Aorta (tissue), 5 donors: ENCODE data around the gene GGTLC3. TPM values are rescaled to one million over a fixed set of nuclear protein-coding genes. Genes with fewer than 3 reads are reported as not detected.
A peak's percentile ranks its signal among the peaks of the same experiment; 100 is the strongest.
"Not testable (repeated sequence)": the region's sequence is repeated elsewhere in the genome, so short reads cannot be mapped to it uniquely, and the experiment has no call there.

ENCODE experiments used
- ATAC-seq: fragments of 200-7000 bp; cut with Tn5 transposase; one replicate; pipeline ENCODE4 v1.9.1; 2022; ENCODE audit warnings: moderate library complexity; ENCODE audit not compliant: low FRiP score
- DNase-seq, 2 donors: peaks; one replicate each; pipeline ENCODE4 v3.0.0-alpha.2; 2020
- H3K27ac ChIP-seq, 2 donors: one replicate each; pipeline ENCODE4 v1.5.1; 2013; ENCODE audit warnings: low read length in 2 of 2, mild to moderate bottlenecking in 2 of 2, moderate library complexity in 2 of 2, control low read depth in 1 of 2, inconsistent platforms in 1 of 2, low read depth in 1 of 2
- H3K27me3 ChIP-seq, 2 donors: one replicate each; pipeline ENCODE4 v1.6.1; 2013; ENCODE audit warnings: control low read depth in 1 of 2, low read length in 1 of 2, mild to moderate bottlenecking in 1 of 2, moderate library complexity in 1 of 2; ENCODE audit not compliant: insufficient read depth in 2 of 2, control insufficient read depth in 1 of 2
- H3K36me3 ChIP-seq, 2 donors: one replicate each; pipeline ENCODE4 v1.6.1; 2013; ENCODE audit warnings: control low read depth in 1 of 2, low read length in 1 of 2, mild to moderate bottlenecking in 1 of 2; ENCODE audit not compliant: insufficient read depth in 2 of 2, control insufficient read depth in 1 of 2
- H3K4me1 ChIP-seq, 2 donors: one replicate each; pipeline ENCODE4 v1.6.1; 2013; ENCODE audit warnings: low read length in 2 of 2, control low read depth in 1 of 2, mild to moderate bottlenecking in 1 of 2, moderate library complexity in 1 of 2; ENCODE audit not compliant: insufficient read depth in 2 of 2, control insufficient read depth in 1 of 2
- H3K4me3 ChIP-seq, 2 donors: one replicate each; pipeline ENCODE4 v1.5.1; 2013; ENCODE audit warnings: low read length in 2 of 2, control low read depth in 1 of 2, mild to moderate bottlenecking in 1 of 2
- H3K9me3 ChIP-seq: one replicate; pipeline ENCODE4 v1.6.1; 2013; ENCODE audit warnings: mild to moderate bottlenecking, low read length; ENCODE audit not compliant: control insufficient read depth
- WGBS, 2 donors: extraction: QIAGEN DNeasy Blood & Tissue Kit; methylation state at CpG; one replicate each; pipeline ENCODE4 v1.1.7; 2013; 5-methylcytosine and 5-hydroxymethylcytosine counted together
- intact Hi-C, 2 donors: fragments of 100-400 bp; cut with DNase I; formaldehyde crosslinking; loops; one replicate each; pipeline versions ENCODE4 v1.14.2 to v1.15.0; 2022
- polyA plus RNA-seq, 2 donors: library from polyadenylated mRNA; stranded (reverse); fragments of 200-250 nt; gene quantifications; one replicate each; pipeline ENCODE4 v1.2.3, GENCODE V29; 2013
- total RNA-seq, 2 donors: library from RNA; stranded (reverse); fragmentation: NEBNext Ultra II Directional; extraction: Animal tissue kit (Norgen Biotek cat#: 25700); gene quantifications; one replicate each; pipeline ENCODE4 v1.2.1, GENCODE V29; 2021
- donor health status: healthy with polysubstance abuse.
- donor health status: Bipolar disorder and iron deficiency.
- donor health status: DM: no; HTN: no; CAD: no.
- donor health status: DM: no; HTN: no; CAD: no.
- donor health status: DM: yes; HTN: yes; CAD: no.

The GGTLC3 gene
- total and polyA plus RNA-seq, 4 donors: not detected

DNA sequence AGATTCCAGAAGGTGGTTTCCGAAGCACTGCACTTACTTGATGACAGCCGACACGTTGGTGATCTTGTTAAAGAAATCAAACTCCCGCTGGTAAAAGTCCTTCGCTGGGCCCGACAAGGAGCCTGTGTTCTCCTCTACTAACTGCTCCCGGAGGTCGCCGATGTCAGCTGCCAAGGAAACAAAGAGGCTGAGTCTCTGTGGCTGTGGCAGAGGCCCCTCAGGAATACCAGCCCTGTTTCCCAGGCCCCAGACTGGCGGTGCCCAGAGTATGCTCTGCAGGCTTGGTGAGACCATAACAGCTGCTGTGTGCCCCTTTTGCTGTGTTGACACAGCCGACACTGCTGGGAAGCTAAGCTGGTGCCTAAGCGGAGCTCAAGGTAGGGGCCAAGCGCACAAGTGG is 26.7 kb upstream of the GGTLC3 start:
- ATAC-seq, H3K4me3 ChIP-seq, H3K4me1 ChIP-seq, H3K27me3 ChIP-seq, intact Hi-C loops, H3K9me3 ChIP-seq, H3K27ac ChIP-seq, DNase-seq, H3K36me3 ChIP-seq: not testable (repeated sequence)
- WGBS, 2 donors: 90% methylated on average over 5 of the region's 13 CpGs; no CpG with 5 or more reads in 1 of the 2 donors

DNA sequence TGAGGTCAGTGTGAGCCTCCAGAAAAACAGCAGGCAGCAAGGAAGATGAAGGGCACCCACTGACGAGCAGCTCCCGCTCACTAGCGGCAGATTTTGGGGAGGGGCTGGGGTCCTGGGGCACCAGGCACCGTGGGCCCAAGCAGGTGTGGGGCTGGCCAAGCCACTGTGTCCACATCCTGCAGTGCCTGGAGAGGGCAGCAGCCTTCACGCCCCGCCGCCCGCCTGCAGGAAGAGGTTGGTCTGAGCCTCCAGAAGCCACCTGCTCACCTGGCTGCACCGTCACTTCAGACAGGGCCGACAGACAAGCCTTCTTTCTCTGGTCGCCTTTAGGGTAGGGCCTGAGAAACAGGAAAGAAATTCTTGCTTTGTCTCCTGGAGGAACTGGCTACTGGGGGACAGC is 25.4 kb upstream of the GGTLC3 start:
- H3K4me1 ChIP-seq, intact Hi-C loops, H3K27me3 ChIP-seq, H3K27ac ChIP-seq, DNase-seq, H3K36me3 ChIP-seq, ATAC-seq, H3K9me3 ChIP-seq, H3K4me3 ChIP-seq: not testable (repeated sequence)
- WGBS, 2 donors: no CpG with 5 or more reads among the region's 11 CpGs

DNA sequence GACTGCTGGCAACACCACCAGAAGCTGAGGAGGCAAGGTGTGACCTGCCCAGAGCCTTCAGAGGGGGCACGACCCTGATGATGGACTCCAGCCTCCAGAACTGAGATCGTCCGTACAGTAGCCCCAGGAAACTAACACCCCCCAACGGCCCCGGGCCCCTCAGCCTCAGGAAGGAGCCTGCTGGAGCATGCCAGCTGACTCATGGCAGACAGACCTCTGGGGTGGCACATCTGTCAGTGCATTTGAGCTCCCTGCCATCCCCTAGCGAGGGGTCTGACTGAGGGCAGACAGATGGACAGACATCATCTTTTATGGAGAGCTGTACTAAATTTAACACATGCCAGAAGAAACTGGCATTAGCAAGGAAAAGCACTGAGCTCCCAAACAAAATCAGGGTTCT is 22.0 kb upstream of the GGTLC3 start:
- intact Hi-C loops, H3K9me3 ChIP-seq, H3K36me3 ChIP-seq, DNase-seq, H3K4me1 ChIP-seq, ATAC-seq, H3K4me3 ChIP-seq, H3K27ac ChIP-seq, H3K27me3 ChIP-seq: not testable (repeated sequence)
- WGBS, 2 donors: 89% methylated on average over 4 to 5 of the region's 6 CpGs

DNA sequence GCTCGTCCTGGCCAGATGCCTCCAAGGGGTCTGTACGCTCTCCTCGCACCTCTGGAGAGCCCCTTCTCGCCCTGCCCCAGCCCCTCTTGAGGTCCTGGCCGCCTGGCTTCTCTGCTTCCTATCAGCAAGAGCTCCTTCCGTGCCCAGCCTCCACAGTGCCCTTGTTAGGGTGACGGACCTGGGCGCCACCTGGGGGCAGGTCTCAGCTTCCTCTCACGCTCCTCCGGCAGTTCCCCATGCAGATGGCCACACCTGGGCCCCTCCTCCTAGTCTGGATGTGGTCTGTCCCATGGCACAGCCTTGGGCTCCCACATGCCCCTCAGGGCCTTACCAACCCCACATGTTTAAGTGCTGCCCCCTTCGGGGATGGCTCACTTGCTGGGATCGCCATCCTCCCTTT is 16.4 kb upstream of the GGTLC3 start:
- 100% methylated on average over 2 of the region's 12 CpGs; no CpG with 5 or more reads in 1 of the 2 donors for WGBS, 2 donors
- H3K4me1 ChIP-seq, H3K9me3 ChIP-seq, intact Hi-C loops, H3K4me3 ChIP-seq, H3K36me3 ChIP-seq, H3K27me3 ChIP-seq, ATAC-seq, DNase-seq, H3K27ac ChIP-seq: not testable (repeated sequence)

DNA sequence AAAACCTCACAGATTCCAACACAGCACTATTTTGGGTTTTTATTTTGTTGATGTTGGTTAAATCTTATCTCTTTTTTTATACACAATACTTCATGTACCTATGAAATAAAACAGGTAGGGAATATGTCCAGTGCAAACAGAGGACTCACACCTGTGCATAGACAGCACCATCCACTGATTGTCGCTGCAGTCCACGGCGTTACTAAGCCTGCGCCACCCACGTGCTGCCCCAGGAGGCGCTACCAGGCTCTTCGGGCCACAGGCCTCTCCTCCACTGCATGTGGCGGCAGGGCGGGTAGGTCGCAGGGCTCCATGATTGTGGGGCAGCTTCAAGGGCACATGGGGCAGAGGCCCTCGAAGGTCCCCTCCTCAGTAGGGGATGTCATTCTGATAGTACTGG is 15.7 kb upstream of the GGTLC3 start:
- H3K36me3 ChIP-seq, H3K9me3 ChIP-seq, intact Hi-C loops, ATAC-seq, DNase-seq, H3K4me3 ChIP-seq, H3K4me1 ChIP-seq, H3K27me3 ChIP-seq, H3K27ac ChIP-seq: not testable (repeated sequence)
- no CpG with 5 or more reads among the region's 11 CpGs for WGBS, 2 donors

DNA sequence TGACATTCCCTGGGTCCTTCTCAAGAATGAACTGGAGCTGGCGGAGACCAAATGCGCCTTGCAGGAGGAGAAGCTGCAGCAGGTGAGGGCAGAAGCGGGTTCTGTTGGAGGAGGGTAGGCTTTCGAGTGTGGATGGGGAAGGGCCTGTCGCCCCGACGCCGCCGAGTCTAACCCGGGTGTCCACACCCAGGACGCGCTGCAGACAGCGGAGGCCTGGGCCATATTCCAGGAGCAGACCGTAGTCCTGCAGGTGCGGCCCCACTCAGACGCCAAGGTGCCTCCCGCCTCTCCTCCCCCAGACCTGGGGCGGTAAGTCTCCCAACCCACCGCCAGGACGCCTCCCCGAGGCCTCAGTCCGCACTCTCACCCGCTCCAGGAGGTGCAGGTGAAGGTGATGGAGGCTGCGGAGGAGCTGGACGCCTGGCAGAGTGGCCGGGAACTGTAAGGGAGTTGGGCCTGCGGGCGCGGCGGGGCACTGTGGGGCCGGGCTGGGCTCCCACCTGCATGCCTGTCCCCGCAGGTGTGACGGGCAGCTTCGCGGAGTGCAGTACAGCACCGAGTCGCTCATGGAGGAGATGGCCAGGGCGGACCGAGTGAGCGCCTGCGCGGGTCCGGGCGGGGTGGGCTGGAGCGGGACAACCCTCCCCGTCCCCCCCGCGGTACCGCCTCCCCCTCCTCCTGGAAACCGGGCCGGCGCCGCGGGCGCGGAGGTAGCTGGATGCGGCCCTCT is 11.6 kb upstream of the GGTLC3 start:
- 9% methylated on average over 10 of the region's 57 CpGs; no CpG with 5 or more reads in 1 of the 2 donors for WGBS, 2 donors
- intact Hi-C loops, H3K27ac ChIP-seq, H3K27me3 ChIP-seq, H3K9me3 ChIP-seq, H3K36me3 ChIP-seq, H3K4me1 ChIP-seq, H3K4me3 ChIP-seq, DNase-seq: not testable (repeated sequence)
- peak; percentile 57 for ATAC-seq

DNA sequence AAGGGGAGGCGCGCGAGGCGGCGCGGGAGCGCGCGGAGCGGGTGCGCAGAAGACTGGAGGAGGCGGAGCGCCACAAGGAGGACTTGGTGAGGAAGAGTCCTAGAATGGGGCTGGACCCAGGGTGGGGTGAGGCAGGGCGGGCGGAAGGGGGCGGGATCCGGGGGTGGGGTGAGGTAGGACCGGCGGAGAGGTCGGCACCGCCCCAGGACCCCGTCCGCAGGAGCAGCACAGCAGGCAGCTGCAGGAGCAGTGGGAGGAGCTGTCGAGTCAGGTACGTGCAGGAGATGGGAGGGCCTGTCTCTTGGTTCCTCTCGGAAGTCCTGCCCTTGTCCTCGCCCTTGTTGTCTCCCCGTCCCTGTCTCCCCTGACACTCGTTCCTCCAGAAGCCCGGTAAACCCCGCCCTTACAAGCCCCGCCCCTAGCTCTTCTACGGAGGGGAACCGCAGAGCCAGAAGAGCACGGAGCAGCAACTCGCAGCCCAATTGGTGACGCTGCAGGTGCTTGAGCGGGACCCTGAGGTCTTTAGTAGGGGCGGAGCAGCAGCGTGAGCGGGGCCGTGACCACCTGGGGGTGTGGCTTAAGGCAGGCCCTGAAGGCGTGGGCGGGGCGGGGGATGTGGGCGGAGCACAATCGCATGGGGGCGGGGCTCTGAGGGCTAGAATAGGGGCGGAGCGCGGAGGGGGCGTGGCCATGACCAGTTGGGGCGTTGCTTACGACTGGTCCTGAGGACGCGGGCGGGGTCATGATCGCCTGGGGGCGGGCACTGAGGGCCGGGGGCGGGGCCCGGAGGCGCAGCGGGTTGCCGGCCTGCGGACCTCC is 10.8 kb upstream of the GGTLC3 start:
- ATAC-seq (peak; percentile 99), DNase-seq (peak; percentile 82 to 91)
- H3K9me3 ChIP-seq, H3K4me3 ChIP-seq, H3K27ac ChIP-seq, H3K27me3 ChIP-seq, intact Hi-C loops, H3K4me1 ChIP-seq, H3K36me3 ChIP-seq: not testable (repeated sequence)
- 1% methylated on average over 25 of the region's 66 CpGs; no CpG with 5 or more reads in 1 of the 2 donors for WGBS, 2 donors

DNA sequence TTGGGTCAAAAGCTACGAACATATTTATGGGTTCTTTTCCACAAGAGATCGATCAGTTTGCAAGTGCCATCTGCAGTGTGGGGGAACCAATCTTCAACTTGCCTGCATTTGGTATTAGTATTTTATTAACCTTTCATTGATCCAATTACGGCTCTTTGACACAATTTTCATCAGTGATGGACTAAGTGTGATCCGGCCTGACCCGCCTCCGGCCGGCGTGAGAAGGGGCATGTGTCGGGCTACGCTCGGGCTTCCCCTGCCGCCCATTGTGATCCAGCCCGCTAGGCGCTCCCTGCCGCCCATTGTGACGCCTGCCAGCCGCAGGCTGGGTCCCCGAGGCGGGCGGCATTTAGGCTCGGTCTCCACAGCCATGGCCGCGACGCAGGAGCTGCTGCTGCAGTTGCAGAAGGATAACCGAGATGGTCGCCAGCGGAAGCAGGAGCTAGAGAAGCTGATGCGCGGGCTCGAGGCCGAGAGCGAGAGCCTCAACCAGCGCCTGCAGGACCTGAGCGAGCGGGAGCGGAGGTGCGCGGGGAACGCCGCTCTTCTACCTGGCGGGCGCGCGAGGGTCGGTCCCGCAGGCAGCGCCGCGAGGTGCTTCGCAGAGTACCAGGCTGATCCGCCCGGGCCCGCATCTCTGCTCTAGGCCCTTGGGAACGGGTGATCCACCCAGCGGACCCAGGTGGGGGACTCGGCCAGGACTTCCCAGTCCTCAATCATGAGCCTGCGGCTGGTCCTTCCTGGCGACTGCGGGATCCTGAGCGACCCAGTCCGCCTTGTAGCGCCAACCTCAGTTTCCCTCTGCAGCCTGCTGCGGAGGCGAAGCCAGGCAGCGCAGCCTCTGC is 10.0 kb upstream of the GGTLC3 start, which contains the start of gene TMEM191B:
Gene TMEM191B (plus strand): TSS at position 51 of the 845 bp plus-strand sequence. CDS start 179 bp downstream, at position 230.
- DNase-seq: not testable (repeated sequence)
- no CpG with 5 or more reads among the region's 65 CpGs for WGBS, 2 donors

More for the DNA sequence above, 10.0 kb upstream of the GGTLC3 start, which contains the start of gene TMEM191B:
- H3K4me1 ChIP-seq, H3K27ac ChIP-seq, H3K36me3 ChIP-seq, intact Hi-C loops, H3K9me3 ChIP-seq, H3K27me3 ChIP-seq, H3K4me3 ChIP-seq: not testable (repeated sequence)
- ATAC-seq: peak; percentile 58
